Caco-2 (cell line): Measurements from ENCODE around the gene MVB12B. TPM values are rescaled to one million over a fixed set of nuclear protein-coding genes. Genes with fewer than 3 reads are reported as not detected.

ENCODE experiments used
- BruUV-seq: library from RNA; stranded (reverse); fragments of 400-500 nt; replicated peaks from 2 replicates; lab custom pipeline; 2021; lab: Mats Ljungman, UMichigan
- CTCF ChIA-PET: fragments of 300-600 bp; sonication (Branson Sonifier 250); formaldehyde crosslinking; loops from one replicate; lab custom pipeline; 2022; ENCODE audit warnings: antibody characterized with exemption; lab: Charles Lee
- POLR2A ChIA-PET: fragments of 300-600 bp; sonication (Branson Sonifier 250); formaldehyde crosslinking; loops from one replicate; lab custom pipeline; 2022; ENCODE audit warnings: antibody characterized with exemption; lab: Charles Lee
- DNase-seq, 2 experiments: peaks; one replicate each; pipeline versions ENCODE4 v3.0.0 to v3.0.0-alpha.2; 2020 to 2022
- H3K27me3 ChIP-seq: replicated peaks from 2 replicates; pipeline ENCODE4 v1.6.0; 2011; ENCODE audit warnings: low read length; ENCODE audit not compliant: control insufficient read depth, insufficient read depth
- H3K36me3 ChIP-seq: 2 replicates; pipeline ENCODE4 v1.5.1; 2011; ENCODE audit warnings: low read length; ENCODE audit not compliant: control insufficient read depth, insufficient read depth
- H3K4me1 ChIP-seq: fragments of 250-450 bp; sonication (Bioruptor Pico); 2 replicates; pipeline ENCODE4 v1.5.1; 2020; ENCODE audit warnings: mild to moderate bottlenecking
- H3K4me3 ChIP-seq: 2 replicates; pipeline ENCODE4 v1.5.1; 2011; ENCODE audit warnings: low read depth, mild to moderate bottlenecking, control low read depth, low read length
- H3K9me3 ChIP-seq: fragments of 250-450 bp; sonication (Bioruptor Pico); 2 replicates; pipeline ENCODE4 v1.5.1; 2020; ENCODE audit warnings: mild to moderate bottlenecking, moderate library complexity
- H3K27ac Mint-ChIP-seq: one replicate; pipeline ENCODE4 v1.8.0; 2022; ENCODE audit warnings: mixed read lengths; ENCODE audit not compliant: unreplicated experiment
- H3K27me3 Mint-ChIP-seq: one replicate; pipeline ENCODE4 v1.8.0; 2022; ENCODE audit warnings: mixed read lengths; ENCODE audit not compliant: insufficient read depth, unreplicated experiment
- H3K36me3 Mint-ChIP-seq: one replicate; pipeline ENCODE4 v1.8.0; 2022; ENCODE audit warnings: mild to moderate bottlenecking, mixed read lengths; ENCODE audit not compliant: insufficient read depth, unreplicated experiment
- H3K4me1 Mint-ChIP-seq: one replicate; pipeline ENCODE4 v1.8.0; 2022; ENCODE audit warnings: low read depth, mixed read lengths; ENCODE audit not compliant: unreplicated experiment
- H3K4me3 Mint-ChIP-seq: one replicate; pipeline ENCODE4 v1.8.0; 2022; ENCODE audit warnings: mild to moderate bottlenecking, moderate library complexity, mixed read lengths; ENCODE audit not compliant: unreplicated experiment
- H3K9me3 Mint-ChIP-seq: one replicate; pipeline ENCODE4 v1.8.0; 2022; ENCODE audit warnings: mixed read lengths; ENCODE audit not compliant: unreplicated experiment
- intact Hi-C: fragments of 100-400 bp; cut with micrococcal nuclease; formaldehyde crosslinking; loops from one replicate; pipeline ENCODE4 v1.10.0; 2022; ENCODE audit not compliant: unreplicated experiment
- total RNA-seq: library from RNA; stranded (reverse); gene quantifications from 2 replicates; pipeline ENCODE4 v1.2.3, GENCODE V29; 2022
- TF ChIP-seq, protein P1 (sequence below), 2 experiments: fragments of 200-600 bp in 1 of 2; IDR thresholded peaks; 1 replicate in 1 of 2; 2 replicates in 1 of 2; pipeline versions ENCODE4 v1.5.1 to v1.8.0; 2011 to 2022; ENCODE audit warnings: antibody characterized with exemption in 1 of 2, control low read depth in 1 of 2, inconsistent platforms in 1 of 2, low read depth in 1 of 2, low read length in 1 of 2, mild to moderate bottlenecking in 1 of 2, moderate library complexity in 1 of 2; ENCODE audit not compliant: insufficient read depth in 1 of 2, severe bottlenecking in 1 of 2, unreplicated experiment in 1 of 2

MVB12B gene
- total RNA-seq, 1 experiment from 2014 or later: 24.4 TPM

DNA sequence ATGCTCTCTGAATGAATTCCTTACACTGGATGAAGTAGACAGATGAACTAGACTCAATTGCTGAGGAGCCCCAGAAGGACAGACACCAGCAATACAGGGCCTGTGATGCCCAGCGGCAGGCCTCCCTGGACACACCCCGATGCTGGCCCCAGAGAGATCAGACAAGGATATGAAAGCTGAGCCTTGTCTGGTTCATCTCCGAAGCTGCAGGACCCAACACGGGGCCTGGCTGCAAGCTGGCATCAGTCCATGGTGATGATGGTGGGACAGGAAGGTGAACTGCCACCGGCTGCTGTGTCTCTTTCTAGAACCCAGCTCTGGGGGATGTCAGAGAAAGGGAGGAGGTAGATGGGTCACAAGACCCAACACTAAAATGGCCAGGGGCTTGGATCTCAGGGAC, 183.1 kb downstream of the MVB12B start:
- Mint-ChIP-seq H3K27me3 (no peaks in the 10 kb centered on the region), H3K4me1 (no peaks in the 10 kb centered on the region), H3K9me3 (no peaks in the 10 kb centered on the region), H3K36me3 (peaks cover 6% of the 10 kb centered on the region), H3K27ac (no peak overlapping the region), H3K4me3 (no peak overlapping the region)
- TF ChIP-seq, protein P1, sequence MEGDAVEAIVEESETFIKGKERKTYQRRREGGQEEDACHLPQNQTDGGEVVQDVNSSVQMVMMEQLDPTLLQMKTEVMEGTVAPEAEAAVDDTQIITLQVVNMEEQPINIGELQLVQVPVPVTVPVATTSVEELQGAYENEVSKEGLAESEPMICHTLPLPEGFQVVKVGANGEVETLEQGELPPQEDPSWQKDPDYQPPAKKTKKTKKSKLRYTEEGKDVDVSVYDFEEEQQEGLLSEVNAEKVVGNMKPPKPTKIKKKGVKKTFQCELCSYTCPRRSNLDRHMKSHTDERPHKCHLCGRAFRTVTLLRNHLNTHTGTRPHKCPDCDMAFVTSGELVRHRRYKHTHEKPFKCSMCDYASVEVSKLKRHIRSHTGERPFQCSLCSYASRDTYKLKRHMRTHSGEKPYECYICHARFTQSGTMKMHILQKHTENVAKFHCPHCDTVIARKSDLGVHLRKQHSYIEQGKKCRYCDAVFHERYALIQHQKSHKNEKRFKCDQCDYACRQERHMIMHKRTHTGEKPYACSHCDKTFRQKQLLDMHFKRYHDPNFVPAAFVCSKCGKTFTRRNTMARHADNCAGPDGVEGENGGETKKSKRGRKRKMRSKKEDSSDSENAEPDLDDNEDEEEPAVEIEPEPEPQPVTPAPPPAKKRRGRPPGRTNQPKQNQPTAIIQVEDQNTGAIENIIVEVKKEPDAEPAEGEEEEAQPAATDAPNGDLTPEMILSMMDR (IDR thresholded peaks at IDR 0.05; ENCODE audit: insufficient read depth in 1 of 2, low read depth in 1 of 2, low read length in 1 of 2, severe bottlenecking in 1 of 2, unreplicated experiment in 1 of 2): no peak
- BruUV-seq: no TSS peak
- no peak for DNase-seq
- CTCF ChIA-PET: interaction anchor here (0.6 kb wide), 1 partner anchor 46 kb away, joined by 4 read pairs; no protein-coding TSS in a partner anchor
- POLR2A ChIA-PET: no interaction called here
- no peaks in the 10 kb centered on the region for H3K4me1 ChIP-seq
- no peak overlapping the region for H3K4me3 ChIP-seq
- H3K36me3 ChIP-seq: no peaks in the 10 kb centered on the region
- H3K9me3 ChIP-seq: 0 out of 2 replicates have a peak, but pooled peaks cover 2% of the 10 kb centered on the region
- H3K27me3 ChIP-seq: no peaks in the 10 kb centered on the region; the same call in none of the 2 replicates
- intact Hi-C loops: loop anchor here (10.0 kb wide), 1 partner anchor 265 kb away; no protein-coding TSS in a partner anchor

DNA sequence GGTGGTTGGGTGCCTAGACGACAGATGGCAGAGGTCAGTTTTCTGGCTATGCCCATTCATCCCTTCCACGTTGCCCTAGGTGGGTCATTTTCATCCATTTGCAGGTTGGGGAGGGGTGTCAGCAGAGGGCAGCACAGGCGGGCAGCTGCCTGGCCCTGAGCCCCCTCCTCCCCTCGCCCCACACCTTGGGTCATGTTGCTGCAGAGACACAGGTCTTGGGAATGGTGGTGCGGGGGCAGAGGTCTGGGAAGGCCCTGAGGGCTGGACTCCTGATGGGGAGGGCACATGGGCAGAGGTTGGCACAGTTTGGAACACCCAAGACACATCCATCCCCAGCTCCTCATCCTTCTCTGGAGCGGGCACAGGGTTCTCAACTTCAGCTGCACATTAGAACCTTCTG, 183.9 kb downstream of the MVB12B start:
- intact Hi-C loops: no loop called here
- Histone ChIP-seq H3K27me3 (no peaks in the 10 kb centered on the region; the same call in none of the 2 replicates), H3K4me3 (no peak overlapping the region), H3K9me3 (0 out of 2 replicates have a peak, but pooled peaks cover 2% of the 10 kb centered on the region), H3K4me1 (no peaks in the 10 kb centered on the region), H3K36me3 (no peaks in the 10 kb centered on the region)
- Mint-ChIP-seq H3K4me1 (no peaks in the 10 kb centered on the region), H3K9me3 (no peaks in the 10 kb centered on the region), H3K4me3 (no peak overlapping the region), H3K27ac (no peak overlapping the region), H3K36me3 (peaks cover 6% of the 10 kb centered on the region), H3K27me3 (no peaks in the 10 kb centered on the region)
- CTCF ChIA-PET: no interaction called here
- peak in 1 of 2 experiments; percentile 26 for DNase-seq
- POLR2A ChIA-PET: no interaction called here
- BruUV-seq: no TSS peak
- TF ChIP-seq, protein P1 (IDR thresholded peaks at IDR 0.05; ENCODE audit: insufficient read depth in 1 of 2, low read depth in 1 of 2, low read length in 1 of 2, severe bottlenecking in 1 of 2, unreplicated experiment in 1 of 2): no peak

DNA sequence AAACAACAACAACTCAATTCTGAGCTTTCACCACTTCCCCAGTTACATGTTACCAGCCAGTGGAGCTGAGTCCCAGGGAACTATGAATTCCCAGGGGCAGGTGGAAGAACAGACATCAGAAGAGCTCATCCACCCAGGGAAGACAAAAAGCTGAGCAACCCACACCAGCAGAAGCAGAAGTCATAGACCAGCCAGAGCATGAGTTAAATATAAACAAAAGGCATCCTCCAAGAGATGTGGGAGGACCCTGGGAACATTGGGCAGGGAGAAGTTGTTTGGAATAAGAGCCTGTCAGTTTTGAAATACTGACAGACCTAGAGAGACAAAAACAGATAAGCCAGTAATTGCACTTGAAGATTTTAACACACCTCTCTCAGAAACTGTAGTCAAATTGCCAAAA, 184.8 kb downstream of the MVB12B start:
- H3K27ac Mint-ChIP-seq: no peak overlapping the region
- H3K36me3 Mint-ChIP-seq: peaks cover 6% of the 10 kb centered on the region
- H3K4me3 Mint-ChIP-seq: no peak overlapping the region
- DNase-seq: no peak
- H3K9me3 Mint-ChIP-seq: no peaks in the 10 kb centered on the region
- POLR2A ChIA-PET: no interaction called here
- TF ChIP-seq, protein P1 (IDR thresholded peaks at IDR 0.05; ENCODE audit: insufficient read depth in 1 of 2, low read depth in 1 of 2, low read length in 1 of 2, severe bottlenecking in 1 of 2, unreplicated experiment in 1 of 2): no peak
- no peaks in the 10 kb centered on the region for H3K4me1 Mint-ChIP-seq
- intact Hi-C loops: no loop called here
- H3K4me1 ChIP-seq: no peaks in the 10 kb centered on the region
- no peaks in the 10 kb centered on the region for H3K36me3 ChIP-seq
- BruUV-seq: no TSS peak
- CTCF ChIA-PET: no interaction called here
- H3K27me3 Mint-ChIP-seq: no peaks in the 10 kb centered on the region
- H3K4me3 ChIP-seq: no peak overlapping the region
- no peaks in the 10 kb centered on the region; the same call in none of the 2 replicates for H3K27me3 ChIP-seq
- H3K9me3 ChIP-seq: 0 out of 2 replicates have a peak, but pooled peaks cover 2% of the 10 kb centered on the region
